ENCODE data around the gene MAOB. TPM values are rescaled to one million over a fixed set of nuclear protein-coding genes. Genes with fewer than 3 reads are reported as not detected.

The MAOB gene
- total RNA-seq, 1 donor from 2014 or later, result under 0.01 TPM

DNA sequence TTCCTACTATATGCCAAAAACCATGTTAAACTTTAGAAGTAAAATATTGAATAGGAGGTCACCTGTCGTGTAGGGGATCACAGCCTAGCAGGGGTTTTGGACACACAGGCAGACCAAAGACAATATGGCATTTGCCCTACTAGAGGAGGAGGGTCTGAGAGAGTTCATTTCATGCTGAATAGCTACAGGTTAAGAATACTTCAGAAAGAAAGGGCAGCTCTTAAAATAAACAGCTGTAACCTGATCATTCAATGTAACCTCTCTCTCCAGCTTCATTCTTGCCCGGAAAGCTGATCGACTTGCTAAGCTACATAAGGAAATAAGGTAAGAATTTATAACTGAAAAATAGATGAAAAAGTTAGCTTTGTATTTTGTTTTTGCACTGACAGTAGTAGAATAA is 146.3 kb downstream of the MAOB start:
- DNase-seq (ENCODE audit: low read depth) (no peak), FAIRE-seq (no peak)
- Histone ChIP-seq H3K36me3 (ENCODE audit: control insufficient read depth, insufficient read depth, low read length) (peaks cover 5% of the 10 kb centered on the region), H3K4me3 (ENCODE audit: low read depth, low read length) (no peak overlapping the region), H3K27me3 (ENCODE audit: control insufficient read depth, insufficient read depth, low read length) (no peaks in the 10 kb centered on the region)
- TF ChIP-seq, protein P1, sequence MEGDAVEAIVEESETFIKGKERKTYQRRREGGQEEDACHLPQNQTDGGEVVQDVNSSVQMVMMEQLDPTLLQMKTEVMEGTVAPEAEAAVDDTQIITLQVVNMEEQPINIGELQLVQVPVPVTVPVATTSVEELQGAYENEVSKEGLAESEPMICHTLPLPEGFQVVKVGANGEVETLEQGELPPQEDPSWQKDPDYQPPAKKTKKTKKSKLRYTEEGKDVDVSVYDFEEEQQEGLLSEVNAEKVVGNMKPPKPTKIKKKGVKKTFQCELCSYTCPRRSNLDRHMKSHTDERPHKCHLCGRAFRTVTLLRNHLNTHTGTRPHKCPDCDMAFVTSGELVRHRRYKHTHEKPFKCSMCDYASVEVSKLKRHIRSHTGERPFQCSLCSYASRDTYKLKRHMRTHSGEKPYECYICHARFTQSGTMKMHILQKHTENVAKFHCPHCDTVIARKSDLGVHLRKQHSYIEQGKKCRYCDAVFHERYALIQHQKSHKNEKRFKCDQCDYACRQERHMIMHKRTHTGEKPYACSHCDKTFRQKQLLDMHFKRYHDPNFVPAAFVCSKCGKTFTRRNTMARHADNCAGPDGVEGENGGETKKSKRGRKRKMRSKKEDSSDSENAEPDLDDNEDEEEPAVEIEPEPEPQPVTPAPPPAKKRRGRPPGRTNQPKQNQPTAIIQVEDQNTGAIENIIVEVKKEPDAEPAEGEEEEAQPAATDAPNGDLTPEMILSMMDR (IDR thresholded peaks at IDR 0.05; ENCODE audit: insufficient read depth, low read length, severe bottlenecking), result no peak

DNA sequence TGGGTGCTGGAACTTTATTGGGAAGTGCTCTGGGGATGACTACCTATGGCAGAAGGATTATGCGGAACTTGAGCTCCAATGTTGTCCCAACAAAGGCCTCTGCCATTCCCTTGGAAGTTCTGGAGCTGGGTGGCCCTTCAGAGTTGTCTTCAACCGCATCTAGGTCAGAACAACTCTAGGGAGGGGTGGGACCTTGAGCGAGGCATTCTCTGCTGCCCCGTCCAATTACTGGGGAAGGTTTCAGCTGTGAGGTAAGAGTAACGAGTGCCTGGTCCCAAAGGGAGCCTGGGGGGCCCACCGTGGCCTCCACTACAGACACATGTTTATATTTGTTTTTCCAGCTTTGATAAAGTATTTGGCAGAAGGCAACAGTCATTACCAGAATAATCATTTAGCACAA is 146.7 kb downstream of the MAOB start:
- FAIRE-seq (no peak), DNase-seq (ENCODE audit: low read depth) (no peak)

DNA sequence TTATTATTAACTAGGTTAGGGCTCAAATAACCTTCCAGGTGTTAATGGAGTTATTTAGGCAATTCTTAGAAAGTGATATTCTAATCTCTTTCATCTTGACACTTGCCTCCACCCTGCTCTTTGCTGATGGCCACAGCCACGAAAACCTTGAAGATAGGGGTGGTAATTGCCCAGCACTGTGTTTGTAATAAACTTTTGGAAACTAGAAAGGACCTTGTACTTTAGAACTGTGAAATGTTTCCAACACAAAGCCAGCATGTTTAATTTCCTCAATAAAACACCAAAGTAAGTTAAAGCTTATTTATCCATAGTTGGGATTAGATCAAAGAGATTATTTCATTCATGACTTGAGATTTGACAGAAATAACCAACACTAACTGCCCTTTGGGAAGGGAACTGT is 147.8 kb downstream of the MAOB start:
- H3K27me3 ChIP-seq (ENCODE audit: control insufficient read depth, insufficient read depth, low read length), result no peaks in the 10 kb centered on the region
- FAIRE-seq (no peak), DNase-seq (ENCODE audit: low read depth) (no peak)
- H3K4me3 ChIP-seq (ENCODE audit: low read depth, low read length), result no peak overlapping the region
- TF ChIP-seq, protein P1 (IDR thresholded peaks at IDR 0.05; ENCODE audit: insufficient read depth, low read length, severe bottlenecking), result no peak
- H3K36me3 ChIP-seq (ENCODE audit: control insufficient read depth, insufficient read depth, low read length), result peaks cover 4% of the 10 kb centered on the region

More for the DNA sequence above, 146.7 kb downstream of the MAOB start:
- TF ChIP-seq, protein P1 (IDR thresholded peaks at IDR 0.05; ENCODE audit: insufficient read depth, low read length, severe bottlenecking), result no peak
- H3K36me3 ChIP-seq (ENCODE audit: control insufficient read depth, insufficient read depth, low read length), result peaks cover 4% of the 10 kb centered on the region
- no peak overlapping the region for H3K4me3 ChIP-seq (ENCODE audit: low read depth, low read length)
- H3K27me3 ChIP-seq (ENCODE audit: control insufficient read depth, insufficient read depth, low read length), result no peaks in the 10 kb centered on the region

DNA sequence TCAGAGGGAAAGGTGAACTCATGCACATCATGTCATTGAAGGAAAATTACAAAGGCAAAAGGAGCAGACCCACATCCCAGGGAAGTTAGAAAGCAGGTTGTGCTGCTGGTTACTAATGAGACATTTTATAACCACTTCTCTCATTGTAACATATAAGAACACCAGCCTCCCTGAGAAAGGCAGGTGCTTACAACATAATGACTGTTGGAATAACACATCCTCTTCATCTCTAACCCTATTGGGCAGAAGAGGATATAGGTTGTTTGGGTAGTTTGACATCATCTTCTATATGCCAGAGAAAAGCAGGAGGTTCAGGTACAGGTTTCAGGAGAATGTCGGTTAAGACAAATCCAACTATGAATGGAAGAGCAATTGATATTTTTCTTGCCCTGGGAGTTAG is 148.6 kb downstream of the MAOB start:
- H3K36me3 ChIP-seq (ENCODE audit: control insufficient read depth, insufficient read depth, low read length), result peaks cover 4% of the 10 kb centered on the region
- TF ChIP-seq, protein P1 (IDR thresholded peaks at IDR 0.05; ENCODE audit: insufficient read depth, low read length, severe bottlenecking), result no peak
- no peak for FAIRE-seq

DNA sequence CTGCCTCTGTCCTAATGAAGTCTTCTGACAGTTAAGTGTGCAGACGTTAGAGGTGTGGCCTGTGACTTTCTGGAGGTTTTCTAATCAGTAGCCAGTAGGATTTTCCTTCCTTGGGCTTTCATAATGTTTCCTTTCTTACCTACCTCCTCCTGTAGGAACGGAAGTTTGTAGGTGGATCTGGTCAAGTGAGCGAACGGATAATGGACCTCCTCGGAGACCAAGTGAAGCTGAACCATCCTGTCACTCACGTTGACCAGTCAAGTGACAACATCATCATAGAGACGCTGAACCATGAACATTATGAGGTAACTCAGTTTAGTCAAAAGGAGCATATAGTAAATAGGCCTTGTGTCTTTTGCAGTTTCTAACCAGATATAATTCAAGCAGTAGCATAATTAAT is 151.2 kb downstream of the MAOB start:
- H3K4me3 ChIP-seq (ENCODE audit: low read depth, low read length), result no peak overlapping the region
- FAIRE-seq (peak; percentile 7), DNase-seq (ENCODE audit: low read depth) (no peak)
- no peaks in the 10 kb centered on the region for H3K27me3 ChIP-seq (ENCODE audit: control insufficient read depth, insufficient read depth, low read length)
- TF ChIP-seq, protein P1 (IDR thresholded peaks at IDR 0.05; ENCODE audit: insufficient read depth, low read length, severe bottlenecking), result no peak
- H3K36me3 ChIP-seq (ENCODE audit: control insufficient read depth, insufficient read depth, low read length), result peaks cover 5% of the 10 kb centered on the region

More for the DNA sequence above, 148.6 kb downstream of the MAOB start:
- no peak overlapping the region for H3K4me3 ChIP-seq (ENCODE audit: low read depth, low read length)
- no peak for DNase-seq (ENCODE audit: low read depth)
- no peaks in the 10 kb centered on the region for H3K27me3 ChIP-seq (ENCODE audit: control insufficient read depth, insufficient read depth, low read length)

DNA sequence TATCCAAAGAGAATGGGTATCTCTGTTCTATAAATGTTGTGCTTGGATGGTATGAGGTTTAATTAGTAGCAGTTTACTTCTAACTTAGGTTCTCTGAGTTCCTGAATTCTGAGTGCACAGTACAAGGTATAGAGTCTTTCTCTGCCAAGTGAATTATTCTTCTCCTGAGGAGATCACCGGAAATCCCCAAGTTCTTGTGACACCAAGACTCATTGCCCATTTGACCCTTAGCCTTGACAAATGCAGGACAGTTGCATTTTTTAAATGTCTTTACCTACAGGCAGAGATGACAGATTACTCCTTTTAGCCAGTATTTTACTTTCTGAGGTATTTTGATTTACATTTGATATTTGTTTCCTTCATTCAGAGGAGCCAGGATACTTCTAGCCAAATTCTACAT is 153.3 kb downstream of the MAOB start:
- peaks cover 5% of the 10 kb centered on the region for H3K36me3 ChIP-seq (ENCODE audit: control insufficient read depth, insufficient read depth, low read length)
- H3K27me3 ChIP-seq (ENCODE audit: control insufficient read depth, insufficient read depth, low read length), result no peaks in the 10 kb centered on the region
- FAIRE-seq, result no peak
- TF ChIP-seq, protein P1 (IDR thresholded peaks at IDR 0.05; ENCODE audit: insufficient read depth, low read length, severe bottlenecking), result no peak
- H3K4me3 ChIP-seq (ENCODE audit: low read depth, low read length), result no peak overlapping the region
- DNase-seq (ENCODE audit: low read depth), result no peak
